ENCODE data around the gene CCK. TPM values are rescaled to one million over a fixed set of nuclear protein-coding genes. Genes with fewer than 3 reads are reported as not detected.
"Not testable (repeated sequence)": the region's sequence is repeated elsewhere in the genome, so short reads cannot be mapped to it uniquely, and the experiment has no call there.

Gene CCK
- total RNA-seq, 2 experiments from 2014 or later: not detected

- ChIA-PET CTCF (no interaction called here), POLR2A (no interaction called here)
- Mint-ChIP-seq H3K4me3 (no peak overlapping the region), H3K27ac (no peak overlapping the region), H3K9me3 (ENCODE audit: insufficient read depth) (no peaks in the 10 kb centered on the region), H3K4me1 (ENCODE audit: low read depth) (peaks cover 3% of the 10 kb centered on the region), H3K36me3 (ENCODE audit: low read depth) (no peaks in the 10 kb centered on the region), H3K27me3 (ENCODE audit: low read depth) (peaks cover 2% of the 10 kb centered on the region)
- ATAC-seq (no peak), DNase-seq (no peak)
Observed at GRCh38 chr3:42288385-42288784, 22.4 kb upstream of the CCK start.

- H3K27me3 Mint-ChIP-seq (ENCODE audit: low read depth); H3K36me3 Mint-ChIP-seq (ENCODE audit: low read depth); H3K27ac Mint-ChIP-seq; ATAC-seq; H3K4me1 Mint-ChIP-seq (ENCODE audit: low read depth); CTCF ChIA-PET; DNase-seq; POLR2A ChIA-PET; H3K9me3 Mint-ChIP-seq (ENCODE audit: insufficient read depth); H3K4me3 Mint-ChIP-seq: not testable (repeated sequence)
Observed at GRCh38 chr3:42287423-42287822, 21.4 kb upstream of the CCK start.

GRCh38 chr3:42277676-42278075 lies 11.7 kb upstream of the CCK start:
- H3K36me3 Mint-ChIP-seq (ENCODE audit: low read depth): peaks cover 2% of the 10 kb centered on the region

GRCh38 chr3:42276141-42277132 lies 10.5 kb upstream of the CCK start:
- ChIA-PET CTCF (interaction anchor here (0.7 kb wide), 1 partner anchor 1045 kb away, joined by 3 read pairs; no protein-coding TSS in a partner anchor), POLR2A (no interaction called here)
- H3K27me3 Mint-ChIP-seq (ENCODE audit: low read depth): peaks cover 7% of the 10 kb centered on the region
- H3K4me3 Mint-ChIP-seq: no peak overlapping the region
- no peaks in the 10 kb centered on the region for H3K4me1 Mint-ChIP-seq (ENCODE audit: low read depth)
- DNase-seq (no peak), ATAC-seq (no peak)
- peaks cover 2% of the 10 kb centered on the region for H3K36me3 Mint-ChIP-seq (ENCODE audit: low read depth)
- peaks cover 18% of the 10 kb centered on the region for H3K9me3 Mint-ChIP-seq (ENCODE audit: insufficient read depth)
- H3K27ac Mint-ChIP-seq: no peak overlapping the region

More at GRCh38 chr3:42277676-42278075, 11.7 kb upstream of the CCK start:
- peaks cover 21% of the 10 kb centered on the region for H3K9me3 Mint-ChIP-seq (ENCODE audit: insufficient read depth)
- H3K4me1 Mint-ChIP-seq (ENCODE audit: low read depth): no peaks in the 10 kb centered on the region
- CTCF ChIA-PET: interaction anchor here (1.9 kb wide), 1 partner anchor 31 kb away, joined by 5 read pairs; no protein-coding TSS in a partner anchor
- ATAC-seq: no peak
- no peak for DNase-seq
- peaks cover 2% of the 10 kb centered on the region for H3K27me3 Mint-ChIP-seq (ENCODE audit: low read depth)
- no peak overlapping the region for H3K27ac Mint-ChIP-seq
- POLR2A ChIA-PET: no interaction called here
- H3K4me3 Mint-ChIP-seq: no peak overlapping the region

- Mint-ChIP-seq H3K4me1 (ENCODE audit: low read depth) (no peaks in the 10 kb centered on the region), H3K4me3 (no peak overlapping the region), H3K27me3 (ENCODE audit: low read depth) (peaks cover 11% of the 10 kb centered on the region), H3K36me3 (ENCODE audit: low read depth) (peaks cover 2% of the 10 kb centered on the region), H3K9me3 (ENCODE audit: insufficient read depth) (peaks cover 8% of the 10 kb centered on the region), H3K27ac (no peak overlapping the region)
- CTCF ChIA-PET: no interaction called here
- no peak for DNase-seq
- POLR2A ChIA-PET: no interaction called here
- ATAC-seq: no peak
Observed at GRCh38 chr3:42275217-42275616, 9.2 kb upstream of the CCK start.

- Mint-ChIP-seq H3K9me3 (ENCODE audit: insufficient read depth) (peaks cover 3% of the 10 kb centered on the region), H3K36me3 (ENCODE audit: low read depth) (no peaks in the 10 kb centered on the region), H3K27ac (no peak overlapping the region), H3K4me3 (no peak overlapping the region), H3K4me1 (ENCODE audit: low read depth) (no peaks in the 10 kb centered on the region), H3K27me3 (ENCODE audit: low read depth) (peaks cover 18% of the 10 kb centered on the region)
- POLR2A ChIA-PET: no interaction called here
- ATAC-seq (no peak), DNase-seq (no peak)
- CTCF ChIA-PET: no interaction called here
Observed at GRCh38 chr3:42274266-42274665, 8.3 kb upstream of the CCK start.

- no peak for DNase-seq
- POLR2A ChIA-PET: no interaction called here
- H3K4me1 Mint-ChIP-seq (ENCODE audit: low read depth): no peaks in the 10 kb centered on the region
- peaks cover 24% of the 10 kb centered on the region for H3K27me3 Mint-ChIP-seq (ENCODE audit: low read depth)
- H3K36me3 Mint-ChIP-seq (ENCODE audit: low read depth): no peaks in the 10 kb centered on the region
- H3K4me3 Mint-ChIP-seq: no peak overlapping the region
- no peaks in the 10 kb centered on the region for H3K9me3 Mint-ChIP-seq (ENCODE audit: insufficient read depth)
- ATAC-seq: no peak
- CTCF ChIA-PET: no interaction called here
- no peak overlapping the region for H3K27ac Mint-ChIP-seq
Observed at GRCh38 chr3:42273361-42273760, 7.4 kb upstream of the CCK start.

GRCh38 chr3:42271786-42272185 lies 5.8 kb upstream of the CCK start:
- CTCF ChIA-PET: interaction anchor here (0.9 kb wide), 1 partner anchor 25 kb away, joined by 3 read pairs; no protein-coding TSS in a partner anchor
- Mint-ChIP-seq H3K36me3 (ENCODE audit: low read depth) (no peaks in the 10 kb centered on the region), H3K27ac (no peak overlapping the region), H3K4me1 (ENCODE audit: low read depth) (no peaks in the 10 kb centered on the region), H3K9me3 (ENCODE audit: insufficient read depth) (no peaks in the 10 kb centered on the region), H3K4me3 (no peak overlapping the region), H3K27me3 (ENCODE audit: low read depth) (peaks cover 34% of the 10 kb centered on the region)
- DNase-seq (no peak), ATAC-seq (no peak)
- POLR2A ChIA-PET: no interaction called here

- Mint-ChIP-seq H3K9me3 (ENCODE audit: insufficient read depth) (no peaks in the 10 kb centered on the region), H3K36me3 (ENCODE audit: low read depth) (no peaks in the 10 kb centered on the region), H3K27ac (no peak overlapping the region), H3K4me1 (ENCODE audit: low read depth) (no peaks in the 10 kb centered on the region), H3K4me3 (no peak overlapping the region), H3K27me3 (ENCODE audit: low read depth) (peaks cover 42% of the 10 kb centered on the region)
- POLR2A ChIA-PET: no interaction called here
- CTCF ChIA-PET: no interaction called here
- DNase-seq (no peak), ATAC-seq (no peak)
Observed at GRCh38 chr3:42270561-42270960, 4.6 kb upstream of the CCK start.

GRCh38 chr3:42269647-42270046 lies 3.7 kb upstream of the CCK start:
- Mint-ChIP-seq H3K4me1 (ENCODE audit: low read depth) (no peaks in the 10 kb centered on the region), H3K27me3 (ENCODE audit: low read depth) (peaks cover 50% of the 10 kb centered on the region), H3K27ac (no peak overlapping the region), H3K4me3 (no peak overlapping the region), H3K9me3 (ENCODE audit: insufficient read depth) (no peaks in the 10 kb centered on the region), H3K36me3 (ENCODE audit: low read depth) (no peaks in the 10 kb centered on the region)
- ATAC-seq: no peak
- DNase-seq: no peak
- ChIA-PET POLR2A (no interaction called here), CTCF (no interaction called here)

GRCh38 chr3:42267878-42268277 lies 1.9 kb upstream of the CCK start:
- POLR2A ChIA-PET: no interaction called here
- Mint-ChIP-seq H3K27me3 (ENCODE audit: low read depth) (peaks cover 63% of the 10 kb centered on the region), H3K4me3 (no peak overlapping the region)

GRCh38 chr3:42265059-42265991 lies 660 bp downstream of the CCK start:
- H3K9me3 Mint-ChIP-seq (ENCODE audit: insufficient read depth): no peaks in the 10 kb centered on the region
- peaks cover 67% of the 10 kb centered on the region for H3K27me3 Mint-ChIP-seq (ENCODE audit: low read depth)
- peaks cover 6% of the 10 kb centered on the region for H3K4me1 Mint-ChIP-seq (ENCODE audit: low read depth)
- no peak overlapping the region for H3K27ac Mint-ChIP-seq
- ChIA-PET CTCF (interaction anchor here (1.5 to 5.4 kb wide), 2 partner anchors 17 to 18 kb away, joined by 4 to 29 read pairs; no protein-coding TSS in a partner anchor), POLR2A (no interaction called here)
- DNase-seq (no peak), ATAC-seq (no peak)
- no peak overlapping the region for H3K4me3 Mint-ChIP-seq
- H3K36me3 Mint-ChIP-seq (ENCODE audit: low read depth): peaks cover 2% of the 10 kb centered on the region

More at GRCh38 chr3:42267878-42268277, 1.9 kb upstream of the CCK start:
- no peaks in the 10 kb centered on the region for H3K9me3 Mint-ChIP-seq (ENCODE audit: insufficient read depth)
- H3K4me1 Mint-ChIP-seq (ENCODE audit: low read depth): peaks cover 6% of the 10 kb centered on the region
- H3K36me3 Mint-ChIP-seq (ENCODE audit: low read depth): peaks cover 2% of the 10 kb centered on the region
- CTCF ChIA-PET: no interaction called here
- no peak for ATAC-seq
- H3K27ac Mint-ChIP-seq: no peak overlapping the region
- no peak for DNase-seq
